MM.1S (cell line): Measurements from ENCODE around the gene UBA7.

Experiments
- DNase-seq: peaks from one replicate; pipeline ENCODE4 v3.0.0-alpha.2; 2015
- H2AFZ ChIP-seq: fragments of 300-600 bp; sonication (generic); 2 replicates; pipeline ENCODE4 v1.6.0; 2016; ENCODE audit warnings: antibody characterized with exemption, low read length
- H3F3A ChIP-seq: fragments of 300-600 bp; sonication (generic); 2 replicates; pipeline ENCODE4 v1.6.1; 2016; ENCODE audit warnings: mild to moderate bottlenecking, antibody characterized with exemption, low read length, moderate library complexity, mixed read lengths; ENCODE audit not compliant: insufficient read depth
- H3K27ac ChIP-seq: fragments of 300-600 bp; sonication (generic); 2 replicates; pipeline ENCODE4 v1.5.1; 2016; ENCODE audit warnings: mild to moderate bottlenecking, low read length
- H3K27me3 ChIP-seq: fragments of 300-600 bp; sonication (generic); replicated peaks from 2 replicates; pipeline ENCODE4 v1.6.0; 2016; ENCODE audit warnings: low read length; ENCODE audit not compliant: insufficient read depth
- H3K36me3 ChIP-seq: fragments of 300-600 bp; sonication (generic); replicated peaks from 2 replicates; pipeline ENCODE4 v1.6.1; 2016; ENCODE audit warnings: mild to moderate bottlenecking, low read length, mixed read lengths; ENCODE audit not compliant: insufficient read depth
- H3K4me1 ChIP-seq: fragments of 300-600 bp; sonication (generic); 2 replicates; pipeline ENCODE4 v1.6.1; 2016; ENCODE audit warnings: low read length, mixed read lengths
- H3K4me2 ChIP-seq: fragments of 300-600 bp; sonication (generic); 2 replicates; pipeline ENCODE4 v1.6.0; 2016; ENCODE audit warnings: low read depth, low read length
- H3K4me3 ChIP-seq: fragments of 300-600 bp; sonication (generic); 2 replicates; pipeline ENCODE4 v1.5.1; 2016; ENCODE audit warnings: low read length, mixed read lengths
- H3K79me2 ChIP-seq: fragments of 300-600 bp; sonication (generic); 2 replicates; pipeline ENCODE4 v1.6.1; 2016; ENCODE audit warnings: mixed run types, low read length, mixed read lengths
- H3K9ac ChIP-seq: fragments of 300-600 bp; sonication (generic); 2 replicates; pipeline ENCODE4 v1.6.1; 2016; ENCODE audit warnings: low read length, mixed read lengths
- H3K9me2 ChIP-seq: fragments of 300-600 bp; sonication (generic); replicated peaks from 2 replicates; pipeline ENCODE4 v1.6.1; 2016; ENCODE audit warnings: mild to moderate bottlenecking, low read length, mixed read lengths; ENCODE audit not compliant: insufficient read depth
- H3K9me3 ChIP-seq: fragments of 300-600 bp; sonication (generic); replicated peaks from 2 replicates; pipeline ENCODE4 v1.6.1; 2016; ENCODE audit warnings: mild to moderate bottlenecking, low read length, mixed read lengths; ENCODE audit not compliant: insufficient read depth
- H4K20me1 ChIP-seq: fragments of 300-600 bp; sonication (generic); 2 replicates; pipeline ENCODE4 v1.6.1; 2016; ENCODE audit warnings: mild to moderate bottlenecking, low read length, moderate library complexity, mixed read lengths; ENCODE audit not compliant: insufficient read depth
- CTCF ChIP-seq: fragments of 300-600 bp; sonication (generic); IDR thresholded peaks from 2 replicates; pipeline ENCODE4 v1.5.1; 2016; ENCODE audit warnings: antibody characterized with exemption, low read length, mixed read lengths
- EZH2 ChIP-seq: fragments of 300-600 bp; sonication (generic); optimal IDR thresholded peaks from 2 replicates; pipeline ENCODE3; 2017; ENCODE audit warnings: low read depth, mild to moderate bottlenecking, antibody characterized with exemption, low read length, mixed read lengths
- EZH2phosphoT487 ChIP-seq: fragments of 300-600 bp; sonication (generic); IDR thresholded peaks from 2 replicates; pipeline ENCODE4 v1.6.1; 2018; ENCODE audit warnings: antibody characterized with exemption, low read length

The UBA7 gene

GRCh38 chr3:49844464-49845183 is 30.9 kb upstream of the UBA7 start:
- DNase-seq = no peak
- no peaks in the 10 kb centered on the region for H3F3A ChIP-seq
- no peak for TF ChIP-seq CTCF
- no peak for TF ChIP-seq EZH2phosphoT487
- no peak for TF ChIP-seq EZH2
- H3K36me3 ChIP-seq = no peaks in the 10 kb centered on the region
- no peaks in the 10 kb centered on the region for H3K27me3 ChIP-seq
- H3K9me2 ChIP-seq = no peaks in the 10 kb centered on the region
- H3K4me1 ChIP-seq = no peaks in the 10 kb centered on the region
- no peaks in the 10 kb centered on the region; the same call in 1 of the 2 replicates for H4K20me1 ChIP-seq
- H3K27ac ChIP-seq = no peak overlapping the region
- H3K9me3 ChIP-seq = no peaks in the 10 kb centered on the region
- H3K79me2 ChIP-seq = no peaks in the 10 kb centered on the region
- H2AFZ ChIP-seq = no peak overlapping the region
- no peak overlapping the region for H3K4me2 ChIP-seq
- H3K4me3 ChIP-seq = no peak overlapping the region
- H3K9ac ChIP-seq = no peak overlapping the region

GRCh38 chr3:49842843-49843517 is 29.2 kb upstream of the UBA7 start:
- Histone ChIP-seq H4K20me1 (no peaks in the 10 kb centered on the region; the same call in 1 of the 2 replicates), H3K4me1 (no peaks in the 10 kb centered on the region), H3K27ac (no peak overlapping the region), H3K36me3 (no peaks in the 10 kb centered on the region), H3K27me3 (no peaks in the 10 kb centered on the region), H3K4me3 (no peak overlapping the region), H3F3A (no peaks in the 10 kb centered on the region), H3K9ac (no peak overlapping the region), H2AFZ (no peak overlapping the region), H3K9me2 (no peaks in the 10 kb centered on the region), H3K79me2 (no peaks in the 10 kb centered on the region), H3K4me2 (no peak overlapping the region), H3K9me3 (no peaks in the 10 kb centered on the region)
- TF ChIP-seq EZH2phosphoT487 = no peak
- DNase-seq = no peak

GRCh38 chr3:49841806-49842205 is 28.1 kb upstream of the UBA7 start:
- Histone ChIP-seq H3K4me2 (no peak overlapping the region), H3K36me3 (no peaks in the 10 kb centered on the region), H3K9me2 (no peaks in the 10 kb centered on the region), H3K4me1 (no peaks in the 10 kb centered on the region), H3K27me3 (no peaks in the 10 kb centered on the region), H3F3A (no peaks in the 10 kb centered on the region), H3K79me2 (no peaks in the 10 kb centered on the region), H3K4me3 (no peak overlapping the region), H3K9ac (no peak overlapping the region), H3K27ac (no peak overlapping the region), H4K20me1 (no peaks in the 10 kb centered on the region; the same call in 1 of the 2 replicates), H3K9me3 (no peaks in the 10 kb centered on the region), H2AFZ (no peak overlapping the region)
- DNase-seq = no peak
- TF ChIP-seq EZH2 = no peak
- no peak for TF ChIP-seq CTCF
- no peak for TF ChIP-seq EZH2phosphoT487
